HG02884 (cell line): ENCODE data around the gene RANBP10.

ENCODE experiments used
- ATAC-seq: cut with Tn5 transposase; IDR thresholded peaks from one replicate; pipeline ENCODE4 v1.9.1; 2021; ENCODE audit warnings: mild to moderate bottlenecking, moderate library complexity; ENCODE audit not compliant: unreplicated experiment

RANBP10 gene

GRCh38 chr16:67679935-67680897, 126.1 kb downstream of the RANBP10 start:
- no peak for ATAC-seq

DNA sequence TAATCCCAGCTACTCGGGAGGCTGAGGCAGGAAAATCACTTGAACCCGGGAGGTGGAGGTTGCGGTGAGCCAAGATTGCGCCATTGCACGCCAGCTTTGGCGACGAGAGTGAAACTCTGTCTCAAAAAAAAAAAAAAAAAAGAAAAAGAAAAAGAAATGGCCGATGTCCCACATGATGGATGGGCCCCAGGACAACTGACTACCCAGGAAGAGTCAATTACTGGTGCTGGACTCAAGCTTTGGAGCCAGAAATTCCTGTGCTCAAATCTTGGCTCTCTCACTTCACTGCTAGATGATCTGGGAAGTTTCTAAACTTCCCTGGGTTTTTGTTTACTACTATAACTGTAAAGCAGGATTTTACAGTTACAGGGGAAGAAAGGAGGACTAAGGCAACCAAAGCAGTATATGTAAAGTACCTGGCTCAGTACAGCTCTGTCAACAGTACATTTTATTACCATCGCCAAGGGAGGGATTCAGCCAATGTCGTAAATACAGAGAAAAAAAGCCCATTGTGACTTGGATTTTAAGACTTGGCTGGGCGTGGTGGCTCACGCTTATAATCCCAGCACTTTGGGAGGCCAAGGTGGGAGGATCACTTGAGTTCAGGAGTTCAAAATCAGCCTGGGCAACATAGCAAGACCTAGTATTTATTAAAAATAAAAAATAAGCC, 127.9 kb downstream of the RANBP10 start:
- no peak for ATAC-seq

- no peak for ATAC-seq
Observed at GRCh38 chr16:67677712-67678111, 128.6 kb downstream of the RANBP10 start.

DNA sequence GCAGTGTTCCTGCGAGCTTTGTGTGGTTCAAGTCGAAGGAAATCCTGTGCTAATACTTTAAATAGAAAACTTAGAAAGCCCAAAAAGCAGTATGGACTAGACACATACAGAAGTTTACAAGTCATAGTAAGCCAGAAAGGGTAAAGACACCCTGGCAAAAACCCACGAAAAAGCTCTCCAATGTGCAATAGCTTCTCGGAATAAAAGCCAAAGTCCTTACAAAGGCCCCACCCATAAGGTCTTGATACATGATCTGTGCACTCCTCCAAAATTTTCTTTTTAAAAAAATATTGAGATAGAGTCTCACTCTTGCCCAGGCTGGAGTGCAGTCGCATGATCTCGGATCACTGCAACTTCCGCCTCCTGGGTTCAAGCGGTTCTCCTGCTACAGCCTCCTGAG, 129.4 kb downstream of the RANBP10 start:
- no peak for ATAC-seq

DNA sequence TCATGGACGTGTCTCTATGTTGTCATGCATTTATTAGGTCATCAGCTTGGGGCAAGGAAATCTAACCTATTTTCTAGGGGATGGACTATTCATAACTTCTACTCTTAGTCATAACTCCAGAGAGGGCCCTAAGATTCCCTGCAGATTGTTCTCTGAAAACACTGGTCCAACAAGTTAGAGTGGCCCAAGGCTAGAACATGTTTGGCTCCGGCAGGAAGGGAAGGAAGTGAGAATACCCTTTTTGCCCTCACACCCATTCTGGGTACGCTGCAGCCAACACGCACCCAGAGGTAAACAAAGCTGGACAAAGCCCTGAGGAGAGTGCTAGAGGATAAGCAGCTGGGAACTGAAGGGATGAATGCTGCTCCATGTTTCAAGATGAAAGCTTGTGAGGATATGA, 129.8 kb downstream of the RANBP10 start:
- no peak for ATAC-seq

DNA sequence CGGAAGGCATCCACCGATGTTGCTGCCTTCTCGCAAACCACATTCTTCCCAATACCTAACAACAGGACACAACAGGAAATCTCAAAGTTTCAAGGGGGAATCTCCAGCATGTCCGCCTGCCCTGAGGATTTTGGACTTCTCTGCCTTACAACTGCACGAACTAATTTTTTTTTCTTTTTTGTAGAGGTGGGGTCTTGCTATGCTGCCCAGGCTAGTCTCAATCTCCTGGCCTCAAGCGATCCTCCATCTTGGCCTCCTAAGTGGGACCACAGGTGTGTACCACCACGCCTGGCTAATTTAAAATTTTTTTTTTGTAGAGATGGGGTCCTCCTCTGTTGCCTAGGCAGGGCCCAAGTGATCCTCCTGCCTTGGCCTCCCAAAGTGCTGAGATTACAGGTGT, 130.4 kb downstream of the RANBP10 start:
- ATAC-seq, result no peak

DNA sequence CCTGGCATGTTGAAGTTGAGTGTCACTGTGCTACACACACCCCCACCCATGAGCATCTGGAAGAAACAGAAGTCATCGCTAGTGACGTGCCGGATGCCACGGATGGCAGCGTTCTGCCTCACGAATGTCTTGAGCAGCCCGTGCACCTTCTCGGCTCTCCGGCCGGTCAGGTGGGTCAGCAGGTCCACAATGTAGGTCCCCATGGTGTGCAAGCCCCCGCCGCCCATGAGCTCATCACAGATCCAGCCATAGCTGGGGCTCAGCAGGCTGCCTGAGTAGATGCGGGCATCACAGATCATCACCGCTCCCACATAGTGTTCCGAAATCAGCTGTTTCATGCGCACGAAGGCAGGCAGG, 130.8 kb downstream of the RANBP10 start:
- ATAC-seq, result no peak

- ATAC-seq, result no peak
Observed at GRCh38 chr16:67674851-67675578, 131.3 kb downstream of the RANBP10 start.

DNA sequence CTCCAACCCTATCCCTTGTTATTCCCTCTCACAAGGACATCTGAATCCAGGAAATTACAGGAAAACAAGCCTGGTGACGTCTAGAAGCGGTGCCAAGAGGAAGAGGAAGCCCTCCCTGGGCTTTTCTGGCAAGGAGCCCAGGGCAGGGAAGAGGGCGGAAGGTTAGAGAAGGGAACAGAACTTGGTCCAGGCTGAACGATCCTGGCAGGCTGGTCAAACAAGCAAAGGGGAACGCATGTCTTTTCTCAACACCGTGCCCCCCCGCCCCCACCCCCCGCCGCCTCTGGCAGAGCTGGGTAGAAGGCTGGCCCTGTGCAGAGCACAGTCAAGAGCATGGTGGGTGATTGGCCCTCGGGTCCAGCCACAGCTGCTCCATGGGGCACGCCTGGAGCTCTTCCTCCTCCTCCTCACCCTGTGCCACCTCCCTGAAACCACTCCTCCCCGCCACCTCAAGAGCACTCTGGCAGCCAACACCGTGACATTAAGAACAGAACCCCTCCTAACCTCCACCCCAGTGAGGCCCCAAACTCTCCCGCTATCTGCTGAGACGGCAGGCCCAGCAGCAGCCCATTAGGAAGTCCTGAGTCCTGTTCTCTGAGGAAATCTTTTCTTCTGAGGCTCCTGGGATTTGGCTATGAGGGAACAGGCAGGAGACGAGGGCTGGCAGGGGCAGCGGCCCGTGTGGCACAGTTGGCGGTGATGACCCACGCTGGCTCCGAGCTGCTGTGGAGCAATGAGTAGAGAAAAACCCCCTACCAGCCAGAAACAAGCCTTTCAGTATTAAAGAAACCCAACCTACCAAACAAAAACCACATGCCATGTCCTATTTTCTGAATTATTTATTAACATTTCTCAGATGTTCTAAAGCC, 132.4 kb downstream of the RANBP10 start:
- no peak for ATAC-seq
